ENCODE measurements around the gene HDAC9.

Gene HDAC9

GRCh38 chr7:18901982-18902421 lies 406.5 kb downstream of the HDAC9 start:
- DNase-seq = no peak
- TF ChIP-seq POLR2A (IDR thresholded peaks at IDR 0.05; ENCODE audit: low read length) (no peak), GATA1 (IDR thresholded peaks at IDR 0.05; ENCODE audit: low read depth, low read length) (no peak)

GRCh38 chr7:18902892-18903291 lies 407.3 kb downstream of the HDAC9 start:
- DNase-seq = no peak
- no peak for TF ChIP-seq POLR2A (IDR thresholded peaks at IDR 0.05; ENCODE audit: low read length)

GRCh38 chr7:18903695-18904094 lies 408.1 kb downstream of the HDAC9 start:
- no peak for TF ChIP-seq POLR2A (IDR thresholded peaks at IDR 0.05; ENCODE audit: low read length)
- no peak for TF ChIP-seq GATA1 (IDR thresholded peaks at IDR 0.05; ENCODE audit: low read depth, low read length)
- DNase-seq = no peak

GRCh38 chr7:18905316-18905943 lies 409.9 kb downstream of the HDAC9 start:
- DNase-seq = no peak
- no peak for TF ChIP-seq GATA1 (IDR thresholded peaks at IDR 0.05; ENCODE audit: low read depth, low read length)
- TF ChIP-seq POLR2A (IDR thresholded peaks at IDR 0.05; ENCODE audit: low read length) = no peak

GRCh38 chr7:18906901-18907300 lies 411.4 kb downstream of the HDAC9 start:
- no peak for DNase-seq
- no peak for TF ChIP-seq POLR2A (IDR thresholded peaks at IDR 0.05; ENCODE audit: low read length)
- TF ChIP-seq GATA1 (IDR thresholded peaks at IDR 0.05; ENCODE audit: low read depth, low read length) = no peak

GRCh38 chr7:18913106-18913505 lies 417.6 kb downstream of the HDAC9 start:
- no peak for DNase-seq
- TF ChIP-seq GATA1 (IDR thresholded peaks at IDR 0.05; ENCODE audit: low read depth, low read length) (no peak), POLR2A (IDR thresholded peaks at IDR 0.05; ENCODE audit: low read length) (no peak)

GRCh38 chr7:18916826-18917225 lies 421.3 kb downstream of the HDAC9 start:
- no peak for TF ChIP-seq POLR2A (IDR thresholded peaks at IDR 0.05; ENCODE audit: low read length)
- no peak for TF ChIP-seq GATA1 (IDR thresholded peaks at IDR 0.05; ENCODE audit: low read depth, low read length)
- DNase-seq = no peak

- DNase-seq = no peak
These were observed 431.6 kb downstream of the HDAC9 start for GRCh38 chr7:18927134-18927533.

GRCh38 chr7:18936265-18936664 lies 440.7 kb downstream of the HDAC9 start:
- TF ChIP-seq GATA1 (IDR thresholded peaks at IDR 0.05; ENCODE audit: low read depth, low read length) (no peak), POLR2A (IDR thresholded peaks at IDR 0.05; ENCODE audit: low read length) (no peak)
- no peak for DNase-seq

More at GRCh38 chr7:18927134-18927533, 431.6 kb downstream of the HDAC9 start:
- TF ChIP-seq GATA1 (IDR thresholded peaks at IDR 0.05; ENCODE audit: low read depth, low read length) = no peak
- no peak for TF ChIP-seq POLR2A (IDR thresholded peaks at IDR 0.05; ENCODE audit: low read length)

- no peak for TF ChIP-seq POLR2A (IDR thresholded peaks at IDR 0.05; ENCODE audit: low read length)
- no peak for TF ChIP-seq GATA1 (IDR thresholded peaks at IDR 0.05; ENCODE audit: low read depth, low read length)
- no peak for DNase-seq
These were observed 444.4 kb downstream of the HDAC9 start for GRCh38 chr7:18939771-18940592.

GRCh38 chr7:18940593-18941134 lies 445.1 kb downstream of the HDAC9 start:
- TF ChIP-seq GATA1 (IDR thresholded peaks at IDR 0.05; ENCODE audit: low read depth, low read length) (no peak), POLR2A (IDR thresholded peaks at IDR 0.05; ENCODE audit: low read length) (no peak)
- DNase-seq = no peak

- TF ChIP-seq GATA1 (IDR thresholded peaks at IDR 0.05; ENCODE audit: low read depth, low read length) = no peak
- no peak for TF ChIP-seq POLR2A (IDR thresholded peaks at IDR 0.05; ENCODE audit: low read length)
- DNase-seq = no peak
These were observed 445.7 kb downstream of the HDAC9 start for GRCh38 chr7:18941207-18941606.

GRCh38 chr7:18948521-18948920 lies 453.0 kb downstream of the HDAC9 start:
- TF ChIP-seq POLR2A (IDR thresholded peaks at IDR 0.05; ENCODE audit: low read length) (no peak), GATA1 (IDR thresholded peaks at IDR 0.05; ENCODE audit: low read depth, low read length) (no peak)
- no peak for DNase-seq

GRCh38 chr7:18952846-18953245 lies 457.3 kb downstream of the HDAC9 start:
- DNase-seq = no peak
- TF ChIP-seq GATA1 (IDR thresholded peaks at IDR 0.05; ENCODE audit: low read depth, low read length) = no peak
- no peak for TF ChIP-seq POLR2A (IDR thresholded peaks at IDR 0.05; ENCODE audit: low read length)

All from erythroblast (primary cell).